ENCODE results near the gene RPS27A. TPM values are rescaled to one million over a fixed set of nuclear protein-coding genes. Genes with fewer than 3 reads are reported as not detected.
A peak's percentile ranks its signal among the peaks of the same experiment; 100 is the strongest.
"Not testable (repeated sequence)": the region's sequence is repeated elsewhere in the genome, so short reads cannot be mapped to it uniquely, and the experiment has no call there.

Gene RPS27A
- total and polyA plus RNA-seq, 2 donors (not counting 3 experiments of a cell fraction or from before 2014, with no cell fraction given): 926 to 1,136 TPM

- H3K27me3 ChIP-seq (ENCODE audit: control insufficient read depth in 2 of 2, insufficient read depth in 2 of 2, low read length in 2 of 2): no peaks in the 10 kb centered on the region
- no peaks in the 10 kb centered on the region for H4K20me1 ChIP-seq (replicated peaks; ENCODE audit: control insufficient read depth, extremely low read depth, insufficient read depth, low read length)
- intact Hi-C loops (cut with micrococcal nuclease): loop anchor here (10.0 kb wide), 1 partner anchor 275 kb away; the partner anchor contains the start of gene CFAP36
- H3K36me3 ChIP-seq (ENCODE audit: control insufficient read depth in 2 of 2, extremely low read depth in 1 of 2, insufficient read depth in 2 of 2, low read length in 2 of 2): peaks cover 8 to 21% of the 10 kb centered on the region in 2 experiments
- peaks cover 4% of the 10 kb centered on the region for H3K79me2 ChIP-seq (ENCODE audit: control insufficient read depth, insufficient read depth, low read length)
- no peak overlapping the region for H3K4me3 ChIP-seq (replicated peaks in 1 of 3; ENCODE audit: insufficient read depth in 1 of 3, low read depth in 1 of 3, low read length in 3 of 3)
- no peak overlapping the region for H3K4me2 ChIP-seq (ENCODE audit: insufficient read depth, low read length)
- H3K4me1 ChIP-seq (ENCODE audit: control insufficient read depth, extremely low read depth, insufficient read depth, low read length): peaks cover 6% of the 10 kb centered on the region
- no peak overlapping the region for H2AFZ ChIP-seq (ENCODE audit: low read depth, low read length)
- dilution Hi-C loops (cut with MboI; ENCODE audit: extremely low pct_ligation_motif_present, low sequenced_read_pairs): no loop called here
- CTCF ChIA-PET: interaction anchor here (0.8 to 1.4 kb wide), 2 partner anchors 192 to 340 kb away, joined by 3 to 5 read pairs; no protein-coding TSS in a partner anchor
- DNase-seq (ENCODE audit: low read depth, low spot score): peak; percentile 32
- no peaks in the 10 kb centered on the region for H3K9me1 ChIP-seq (replicated peaks; ENCODE audit: control insufficient read depth, extremely low read depth, insufficient read depth, low read length)
- H3K9ac ChIP-seq (replicated peaks; ENCODE audit: extremely low read depth, insufficient read depth, low read length): no peak overlapping the region
- no peak for FAIRE-seq
- no peaks in the 10 kb centered on the region for H3K9me3 ChIP-seq (replicated peaks; ENCODE audit: control insufficient read depth, insufficient read depth, low read length)
- POLR2A ChIA-PET: no interaction called here
- no peak overlapping the region for H3K27ac ChIP-seq (ENCODE audit: insufficient read depth, low read depth, low read length)
- BruUV-seq (replicated peaks): no TSS peak
- TF ChIP-seq GATA2 (IDR thresholded peaks at IDR 0.05; ENCODE audit: insufficient read depth, insufficient read length, low read depth, low read length): no peak
- TF ChIP-seq EZH2 (IDR thresholded peaks at IDR 0.05; ENCODE audit: borderline replicate concordance, low read depth, low read length, severe bottlenecking): no peak
- no peak for TF ChIP-seq CTCF (IDR thresholded peaks at IDR 0.05; ENCODE audit: extremely low read depth in 1 of 2, insufficient read depth in 1 of 2, low read depth in 1 of 2, low read length in 2 of 2)
- TF ChIP-seq FOS (IDR thresholded peaks at IDR 0.05; ENCODE audit: borderline replicate concordance, insufficient read depth, low read length): no peak
- no peak for TF ChIP-seq JUN (IDR thresholded peaks at IDR 0.05; ENCODE audit: borderline replicate concordance, insufficient read depth, insufficient read length, low read depth)
- TF ChIP-seq MAX (IDR thresholded peaks at IDR 0.05; ENCODE audit: insufficient read depth, insufficient read length): no peak
- no peak for TF ChIP-seq POLR2AphosphoS5 (IDR thresholded peaks at IDR 0.05; ENCODE audit: insufficient read depth, low read depth, low read length)
- TF ChIP-seq MYC (IDR thresholded peaks at IDR 0.05; ENCODE audit: low read depth, low read length): no peak
- no peak for TF ChIP-seq POLR2A (IDR thresholded peaks at IDR 0.05; ENCODE audit: low read depth, low read length)
Observed at GRCh38 chr2:55239656-55240222, 7.3 kb downstream of the RPS27A start.

GRCh38 chr2:55241582-55241981 lies 9.1 kb downstream of the RPS27A start:
- CTCF ChIA-PET: not testable (repeated sequence)

More at GRCh38 chr2:55241582-55241981, 9.1 kb downstream of the RPS27A start:
- H3K79me2 ChIP-seq (ENCODE audit: control insufficient read depth, insufficient read depth, low read length); H2AFZ ChIP-seq (ENCODE audit: low read depth, low read length); H3K27me3 ChIP-seq (ENCODE audit: control insufficient read depth in 2 of 2, insufficient read depth in 2 of 2, low read length in 2 of 2); H3K36me3 ChIP-seq (ENCODE audit: control insufficient read depth in 2 of 2, extremely low read depth in 1 of 2, insufficient read depth in 2 of 2, low read length in 2 of 2); H4K20me1 ChIP-seq (replicated peaks; ENCODE audit: control insufficient read depth, extremely low read depth, insufficient read depth, low read length); POLR2A ChIA-PET; H3K9ac ChIP-seq (replicated peaks; ENCODE audit: extremely low read depth, insufficient read depth, low read length); BruUV-seq (replicated peaks); H3K4me3 ChIP-seq (replicated peaks in 1 of 3; ENCODE audit: insufficient read depth in 1 of 3, low read depth in 1 of 3, low read length in 3 of 3); H3K27ac ChIP-seq (ENCODE audit: insufficient read depth, low read depth, low read length); H3K4me2 ChIP-seq (ENCODE audit: insufficient read depth, low read length); H3K9me1 ChIP-seq (replicated peaks; ENCODE audit: control insufficient read depth, extremely low read depth, insufficient read depth, low read length); dilution Hi-C loops (cut with MboI; ENCODE audit: extremely low pct_ligation_motif_present, low sequenced_read_pairs); H3K4me1 ChIP-seq (ENCODE audit: control insufficient read depth, extremely low read depth, insufficient read depth, low read length); intact Hi-C loops (cut with micrococcal nuclease); H3K9me3 ChIP-seq (replicated peaks; ENCODE audit: control insufficient read depth, insufficient read depth, low read length); FAIRE-seq; DNase-seq (ENCODE audit: low read depth, low spot score): not testable (repeated sequence)

Measured in endothelial cell of umbilical vein (primary cell).